ENCODE data around the gene HEATR3. TPM values are rescaled to one million over a fixed set of nuclear protein-coding genes. Genes with fewer than 3 reads are reported as not detected.

HEATR3 gene
- polyA plus RNA-seq, 2 of the 4 experiments (the other 2 are of a cell fraction) = 21.2 to 30.8 TPM

DNA sequence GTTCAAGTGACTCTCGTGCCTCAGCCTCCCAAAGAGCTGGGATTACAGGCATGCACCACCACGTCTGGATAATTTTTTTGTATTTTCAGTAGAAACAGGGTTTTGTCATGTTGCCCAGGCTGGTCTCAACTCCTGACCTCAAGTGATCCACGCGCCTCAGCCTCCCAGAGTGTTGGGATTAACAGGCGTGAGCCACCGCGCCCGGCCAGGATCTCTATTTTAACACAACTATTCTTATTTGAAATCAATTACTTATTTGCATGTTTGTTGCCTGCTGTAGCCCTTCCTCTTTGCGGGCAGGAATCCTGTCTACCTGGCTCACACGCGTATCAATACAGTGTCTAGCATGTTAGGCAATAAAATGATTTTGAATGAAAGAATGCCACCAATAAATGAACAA, 41.6 kb upstream of the HEATR3 start:
- DNase-seq (ENCODE audit: low read depth in 1 of 2, low spot score in 1 of 2) (no peak), FAIRE-seq (no peak), ATAC-seq (no peak)
- Histone ChIP-seq H3K4me3 (peak overlapping the region; percentile 26; the same call in 1 of the 3 replicates), H3K4me1 (peaks cover 13% of the 10 kb centered on the region; the same call in 2 of the 3 replicates), H3K4me2 (peak overlapping the region; percentile 71), H3K27ac (no peak overlapping the region), H3K9me3 (no peaks in the 10 kb centered on the region)
- POLR2A ChIA-PET = no interaction called here
- no peak for TF ChIP-seq CBX8 (IDR thresholded peaks at IDR 0.05)
- TF ChIP-seq, protein P1, sequence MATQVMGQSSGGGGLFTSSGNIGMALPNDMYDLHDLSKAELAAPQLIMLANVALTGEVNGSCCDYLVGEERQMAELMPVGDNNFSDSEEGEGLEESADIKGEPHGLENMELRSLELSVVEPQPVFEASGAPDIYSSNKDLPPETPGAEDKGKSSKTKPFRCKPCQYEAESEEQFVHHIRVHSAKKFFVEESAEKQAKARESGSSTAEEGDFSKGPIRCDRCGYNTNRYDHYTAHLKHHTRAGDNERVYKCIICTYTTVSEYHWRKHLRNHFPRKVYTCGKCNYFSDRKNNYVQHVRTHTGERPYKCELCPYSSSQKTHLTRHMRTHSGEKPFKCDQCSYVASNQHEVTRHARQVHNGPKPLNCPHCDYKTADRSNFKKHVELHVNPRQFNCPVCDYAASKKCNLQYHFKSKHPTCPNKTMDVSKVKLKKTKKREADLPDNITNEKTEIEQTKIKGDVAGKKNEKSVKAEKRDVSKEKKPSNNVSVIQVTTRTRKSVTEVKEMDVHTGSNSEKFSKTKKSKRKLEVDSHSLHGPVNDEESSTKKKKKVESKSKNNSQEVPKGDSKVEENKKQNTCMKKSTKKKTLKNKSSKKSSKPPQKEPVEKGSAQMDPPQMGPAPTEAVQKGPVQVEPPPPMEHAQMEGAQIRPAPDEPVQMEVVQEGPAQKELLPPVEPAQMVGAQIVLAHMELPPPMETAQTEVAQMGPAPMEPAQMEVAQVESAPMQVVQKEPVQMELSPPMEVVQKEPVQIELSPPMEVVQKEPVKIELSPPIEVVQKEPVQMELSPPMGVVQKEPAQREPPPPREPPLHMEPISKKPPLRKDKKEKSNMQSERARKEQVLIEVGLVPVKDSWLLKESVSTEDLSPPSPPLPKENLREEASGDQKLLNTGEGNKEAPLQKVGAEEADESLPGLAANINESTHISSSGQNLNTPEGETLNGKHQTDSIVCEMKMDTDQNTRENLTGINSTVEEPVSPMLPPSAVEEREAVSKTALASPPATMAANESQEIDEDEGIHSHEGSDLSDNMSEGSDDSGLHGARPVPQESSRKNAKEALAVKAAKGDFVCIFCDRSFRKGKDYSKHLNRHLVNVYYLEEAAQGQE (IDR thresholded peaks at IDR 0.05) = no peak
- no peak for TF ChIP-seq RNF2 (IDR thresholded peaks at IDR 0.05; ENCODE audit: borderline replicate concordance, low read depth)
- TF ChIP-seq RAD21 (conservative IDR thresholded peaks at IDR 0.05 in 1 of 2, IDR thresholded peaks at IDR 0.05 in 1 of 2) = no peak
- TF ChIP-seq, protein P2, sequence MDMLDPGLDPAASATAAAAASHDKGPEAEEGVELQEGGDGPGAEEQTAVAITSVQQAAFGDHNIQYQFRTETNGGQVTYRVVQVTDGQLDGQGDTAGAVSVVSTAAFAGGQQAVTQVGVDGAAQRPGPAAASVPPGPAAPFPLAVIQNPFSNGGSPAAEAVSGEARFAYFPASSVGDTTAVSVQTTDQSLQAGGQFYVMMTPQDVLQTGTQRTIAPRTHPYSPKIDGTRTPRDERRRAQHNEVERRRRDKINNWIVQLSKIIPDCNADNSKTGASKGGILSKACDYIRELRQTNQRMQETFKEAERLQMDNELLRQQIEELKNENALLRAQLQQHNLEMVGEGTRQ (IDR thresholded peaks at IDR 0.05) = no peak
- no peak for TF ChIP-seq ZC3H11A (IDR thresholded peaks at IDR 0.05)
- TF ChIP-seq FOXS1 (CRISPR knock-in tag; IDR thresholded peaks at IDR 0.05) = no peak
- TF ChIP-seq EHMT2 (IDR thresholded peaks at IDR 0.05; ENCODE audit: low read depth) = no peak
- TF ChIP-seq ZNF302 (CRISPR knock-in tag; IDR thresholded peaks at IDR 0.05) = no peak
- TF ChIP-seq SMC3 (IDR thresholded peaks at IDR 0.05) = no peak
- CTCF ChIA-PET = interaction anchor here (0.6 to 2.7 kb wide), 34 partner anchors 9 to 643 kb away, joined by 3 to 43 read pairs (median 4); partner anchors contain the start of gene HEATR3
- 87% methylated on average over 11 of the region's 11 CpGs for WGBS (ENCODE audit: missing lambda C conversion rate)

DNA sequence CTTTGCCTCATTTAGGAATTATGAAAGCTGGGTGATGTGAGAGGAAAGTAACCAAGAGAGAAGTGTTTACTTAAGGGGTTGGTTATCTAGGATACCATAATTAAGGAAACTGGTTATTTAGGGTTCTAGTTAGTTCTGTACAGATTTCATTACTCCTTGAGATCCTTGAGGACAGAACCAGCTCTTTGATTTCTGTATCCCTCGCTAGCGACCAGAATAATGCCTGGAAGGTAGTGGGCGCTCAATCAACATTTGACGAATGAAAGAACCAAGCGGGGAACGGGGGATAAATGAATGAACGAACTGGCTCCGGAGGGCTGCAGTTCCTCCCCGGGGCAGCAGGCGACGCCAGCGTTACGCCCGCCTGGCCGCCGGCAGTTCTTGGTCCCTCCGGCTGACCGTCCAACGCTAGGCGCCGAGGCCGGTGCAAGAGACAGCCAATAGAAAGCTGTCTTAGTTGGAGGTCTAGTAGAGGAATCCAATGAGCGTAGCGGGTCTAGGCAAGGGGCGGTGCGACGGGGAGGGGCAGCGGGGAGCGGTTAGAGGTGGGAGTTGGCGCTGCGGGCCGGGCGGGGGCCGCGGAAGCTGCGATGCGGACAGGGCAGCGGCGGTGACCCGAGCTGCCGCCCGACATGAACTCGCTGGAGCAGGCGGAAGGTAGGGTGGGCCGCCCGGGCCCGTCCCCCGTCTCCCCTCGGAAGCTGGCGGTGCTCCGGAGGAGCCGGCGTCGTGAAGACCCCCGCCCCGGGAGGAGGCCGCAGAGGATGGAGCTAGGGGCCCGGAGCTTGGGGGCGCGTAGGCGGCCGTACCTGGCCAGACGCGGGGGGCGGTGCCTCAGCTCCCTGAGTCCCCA, 40.9 kb upstream of the HEATR3 start, which contains the start of gene CNEP1R1:
Gene CNEP1R1, plus strand, starts transcription at position 542 of the 853 bp plus-strand sequence. Its CDS starts 91 bp downstream, at position 633.
- peak within 1 kb of the TSS; percentile 82 to 95 for H3K27ac ChIP-seq
- FAIRE-seq (no peak), ATAC-seq (peak; percentile 99), DNase-seq (ENCODE audit: low read depth in 1 of 2, low spot score in 1 of 2) (peak; percentile 97 to 98)
- peak within 1 kb of the TSS; percentile 89 for H3K4me3 ChIP-seq
- H3K4me1 ChIP-seq = peaks cover 13% of the 10 kb centered on the region; the same call in 2 of the 3 replicates
- H3K9me3 ChIP-seq = no peaks in the 10 kb centered on the region
- H3K4me2 ChIP-seq = peak within 1 kb of the TSS; percentile 71
- ChIA-PET POLR2A (interaction anchor here (0.8 to 1.3 kb wide), 4 partner anchors 12 to 186 kb away, joined by 3 to 6 read pairs (median 5); partner anchors contain the start of gene HEATR3), CTCF (interaction anchor here (0.6 to 2.7 kb wide), 60 partner anchors 9 to 1624 kb away, joined by 3 to 43 read pairs (median 3); partner anchors contain the start of gene HEATR3)
- WGBS (ENCODE audit: missing lambda C conversion rate) = under 1% methylated on average over 49 of the region's 65 CpGs
- TF ChIP-seq KDM1A (IDR thresholded peaks at IDR 0.05; ENCODE audit: low read depth) (no peak), RFX5 (IDR thresholded peaks at IDR 0.05) (no peak), JUNB (IDR thresholded peaks at IDR 0.05) (no peak), SREBF2 (IDR thresholded peaks at IDR 0.05) (no peak), MAZ (IDR thresholded peaks at IDR 0.05; ENCODE audit: borderline replicate concordance, low read depth, low read length) (peak; percentile 99), TP53 (CRISPR knock-in tag; IDR thresholded peaks at IDR 0.05) (no peak), CBX8 (IDR thresholded peaks at IDR 0.05) (no peak), MAFK (IDR thresholded peaks at IDR 0.05; ENCODE audit: partially characterized antibody) (no peak), ZNF302 (CRISPR knock-in tag; IDR thresholded peaks at IDR 0.05) (no peak), JUN (IDR thresholded peaks at IDR 0.05) (peak in 1 of 2 experiments; percentile 55; a peak in 2 of 5 replicates), EP300 (IDR thresholded peaks at IDR 0.05) (no peak), FOXS1 (CRISPR knock-in tag; IDR thresholded peaks at IDR 0.05) (no peak), CBX2 (IDR thresholded peaks at IDR 0.05; ENCODE audit: borderline replicate concordance, low read depth) (no peak), NPAS2 (CRISPR knock-in tag; IDR thresholded peaks at IDR 0.05; ENCODE audit: borderline replicate concordance) (no peak), FOSL2 (IDR thresholded peaks at IDR 0.05) (no peak), FOSL2 (CRISPR knock-in tag; IDR thresholded peaks at IDR 0.05) (no peak), TFCP2L1 (CRISPR knock-in tag; IDR thresholded peaks at IDR 0.05) (no peak), BHLHE40 (IDR thresholded peaks at IDR 0.05; ENCODE audit: low read depth, low read length) (no peak)
- TF ChIP-seq, protein P3, sequence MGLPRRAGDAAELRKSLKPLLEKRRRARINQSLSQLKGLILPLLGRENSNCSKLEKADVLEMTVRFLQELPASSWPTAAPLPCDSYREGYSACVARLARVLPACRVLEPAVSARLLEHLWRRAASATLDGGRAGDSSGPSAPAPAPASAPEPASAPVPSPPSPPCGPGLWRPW (IDR thresholded peaks at IDR 0.05) = no peak
- TF ChIP-seq, protein P2 (IDR thresholded peaks at IDR 0.05) = no peak
- TF ChIP-seq, protein P4, sequence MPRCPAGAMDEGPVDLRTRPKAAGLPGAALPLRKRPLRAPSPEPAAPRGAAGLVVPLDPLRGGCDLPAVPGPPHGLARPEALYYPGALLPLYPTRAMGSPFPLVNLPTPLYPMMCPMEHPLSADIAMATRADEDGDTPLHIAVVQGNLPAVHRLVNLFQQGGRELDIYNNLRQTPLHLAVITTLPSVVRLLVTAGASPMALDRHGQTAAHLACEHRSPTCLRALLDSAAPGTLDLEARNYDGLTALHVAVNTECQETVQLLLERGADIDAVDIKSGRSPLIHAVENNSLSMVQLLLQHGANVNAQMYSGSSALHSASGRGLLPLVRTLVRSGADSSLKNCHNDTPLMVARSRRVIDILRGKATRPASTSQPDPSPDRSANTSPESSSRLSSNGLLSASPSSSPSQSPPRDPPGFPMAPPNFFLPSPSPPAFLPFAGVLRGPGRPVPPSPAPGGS (IDR thresholded peaks at IDR 0.05) = peak; percentile 68; the same call in 1 of the 3 replicates
- TF ChIP-seq, protein P5, sequence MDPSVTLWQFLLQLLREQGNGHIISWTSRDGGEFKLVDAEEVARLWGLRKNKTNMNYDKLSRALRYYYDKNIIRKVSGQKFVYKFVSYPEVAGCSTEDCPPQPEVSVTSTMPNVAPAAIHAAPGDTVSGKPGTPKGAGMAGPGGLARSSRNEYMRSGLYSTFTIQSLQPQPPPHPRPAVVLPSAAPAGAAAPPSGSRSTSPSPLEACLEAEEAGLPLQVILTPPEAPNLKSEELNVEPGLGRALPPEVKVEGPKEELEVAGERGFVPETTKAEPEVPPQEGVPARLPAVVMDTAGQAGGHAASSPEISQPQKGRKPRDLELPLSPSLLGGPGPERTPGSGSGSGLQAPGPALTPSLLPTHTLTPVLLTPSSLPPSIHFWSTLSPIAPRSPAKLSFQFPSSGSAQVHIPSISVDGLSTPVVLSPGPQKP (IDR thresholded peaks at IDR 0.05; ENCODE audit: low read depth, low read length) = no peak
